ENCODE measurements around the gene DBP.

Gene DBP

GRCh38 chr19:48606463-48607358, 30.5 kb downstream of the DBP start, which contains the start of gene SPACA4:
Gene SPACA4, plus strand, starts transcription at chr19:48606742. Its CDS starts 237 bp downstream, at chr19:48606979.
- H3K27ac ChIP-seq, result no peak within 1 kb of the TSS
- TF ChIP-seq CTCF (IDR thresholded peaks at IDR 0.05), result no peak
- H3K4me3 ChIP-seq, result no peak within 1 kb of the TSS
- DNase-seq (ENCODE audit: low spot score), result peak; percentile 65

GRCh38 chr19:48603850-48604249, 33.3 kb downstream of the DBP start:
- H3K4me3 ChIP-seq, result no peak overlapping the region
- TF ChIP-seq CTCF (IDR thresholded peaks at IDR 0.05), result no peak
- no peak for DNase-seq (ENCODE audit: low spot score)
- no peak overlapping the region for H3K27ac ChIP-seq

- no peak for DNase-seq (ENCODE audit: low spot score)
- no peak for TF ChIP-seq CTCF (IDR thresholded peaks at IDR 0.05)
- H3K27ac ChIP-seq, result no peak overlapping the region
- H3K4me3 ChIP-seq, result no peak overlapping the region
Observed at GRCh38 chr19:48603449-48603848, 33.7 kb downstream of the DBP start.

- Histone ChIP-seq H3K4me3 (no peak overlapping the region), H3K27ac (no peak overlapping the region)
- no peak for TF ChIP-seq CTCF (IDR thresholded peaks at IDR 0.05)
- no peak for DNase-seq (ENCODE audit: low spot score)
Observed at GRCh38 chr19:48603001-48603400, 34.2 kb downstream of the DBP start.

GRCh38 chr19:48600679-48601417, 36.3 kb downstream of the DBP start:
- no peak overlapping the region for H3K4me3 ChIP-seq
- no peak overlapping the region for H3K27ac ChIP-seq
- TF ChIP-seq CTCF (IDR thresholded peaks at IDR 0.05), result no peak
- no peak for DNase-seq (ENCODE audit: low spot score)

GRCh38 chr19:48598996-48599700, 38.0 kb downstream of the DBP start:
- no peak for TF ChIP-seq CTCF (IDR thresholded peaks at IDR 0.05)
- no peak for DNase-seq (ENCODE audit: low spot score)
- H3K4me3 ChIP-seq, result no peak overlapping the region
- no peak overlapping the region for H3K27ac ChIP-seq
